ENCODE measurements around the gene TMEM59L.

The TMEM59L gene

GRCh38 chr19:18663940-18664530 is 51.4 kb downstream of the TMEM59L start:
- no peaks in the 10 kb centered on the region for H3K4me1 ChIP-seq (ENCODE audit: control insufficient read depth, insufficient read depth, low read length)
- CTCF ChIA-PET, result no interaction called here
- POLR2A ChIA-PET, result no interaction called here

DNA sequence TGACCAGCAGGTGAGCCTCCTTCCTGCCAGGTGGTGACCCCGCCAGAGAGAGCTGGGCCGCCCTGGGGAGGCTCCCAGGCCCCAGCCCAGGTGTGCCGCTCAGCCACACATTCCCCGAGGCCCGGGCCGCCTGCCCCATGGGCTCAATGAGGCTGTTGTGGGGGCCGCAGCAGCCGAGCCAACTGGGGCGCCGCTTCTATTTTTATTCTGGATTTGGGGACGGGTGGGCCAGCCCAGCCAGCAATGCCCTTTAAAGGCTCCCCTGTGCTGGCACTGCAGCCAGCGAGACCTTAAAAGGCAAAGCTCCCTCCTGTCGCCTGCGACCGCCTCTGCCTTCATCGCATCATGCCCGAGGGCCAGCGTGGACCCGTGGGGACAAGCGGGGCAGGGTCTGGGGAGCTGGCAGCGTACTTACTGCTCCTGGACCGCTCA is 53.1 kb downstream of the TMEM59L start:
- H3K4me1 ChIP-seq (ENCODE audit: control insufficient read depth, insufficient read depth, low read length), result no peaks in the 10 kb centered on the region
- H3K36me3 ChIP-seq (ENCODE audit: control insufficient read depth in 2 of 2, insufficient read depth in 1 of 2, low read length in 2 of 2), result peaks cover 0 to 25% of the 10 kb centered on the region in 2 experiments; a peak in 2 of 3 replicates
- ChIA-PET CTCF (interaction anchor here (0.6 kb wide), 1 partner anchor 14 kb away, joined by 3 read pairs; no protein-coding TSS in a partner anchor), POLR2A (no interaction called here)
- no peak overlapping the region for H3K4me3 ChIP-seq (ENCODE audit: low read depth, low read length)
- H3K9me3 ChIP-seq (ENCODE audit: control insufficient read depth, insufficient read depth, low read depth, low read length), result no peaks in the 10 kb centered on the region
- no peak for TF ChIP-seq ZFP69B (tag by site-specific recombination; IDR thresholded peaks at IDR 0.05)
- no peak for TF ChIP-seq PATZ1 (tag by site-specific recombination; IDR thresholded peaks at IDR 0.05)
- no peak for TF ChIP-seq ZNF48 (tag by site-specific recombination; IDR thresholded peaks at IDR 0.05)
- no peak for TF ChIP-seq SP3 (tag by site-specific recombination; IDR thresholded peaks at IDR 0.05)
- no peak for TF ChIP-seq ZNF571 (tag by site-specific recombination; IDR thresholded peaks at IDR 0.05)
- no peak for TF ChIP-seq SCRT1 (tag by site-specific recombination; IDR thresholded peaks at IDR 0.05; ENCODE audit: borderline replicate concordance)
- TF ChIP-seq ZNF157 (tag by site-specific recombination; IDR thresholded peaks at IDR 0.05), result no peak
- TF ChIP-seq ZSCAN30 (tag by site-specific recombination; IDR thresholded peaks at IDR 0.05), result no peak
- no peak for TF ChIP-seq ZFP41 (tag by site-specific recombination; IDR thresholded peaks at IDR 0.05; ENCODE audit: borderline replicate concordance)
- TF ChIP-seq ZNF626 (tag by site-specific recombination; IDR thresholded peaks at IDR 0.05), result no peak
- TF ChIP-seq, protein P1, sequence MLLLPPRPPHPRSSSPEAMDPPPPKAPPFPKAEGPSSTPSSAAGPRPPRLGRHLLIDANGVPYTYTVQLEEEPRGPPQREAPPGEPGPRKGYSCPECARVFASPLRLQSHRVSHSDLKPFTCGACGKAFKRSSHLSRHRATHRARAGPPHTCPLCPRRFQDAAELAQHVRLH (tag by site-specific recombination; IDR thresholded peaks at IDR 0.05), result no peak
- no peak overlapping the region for H3K27ac ChIP-seq (ENCODE audit: extremely low read depth, low read depth, low read length)

More at GRCh38 chr19:18663940-18664530, 51.4 kb downstream of the TMEM59L start:
- H3K27ac ChIP-seq (ENCODE audit: extremely low read depth, low read depth, low read length), result no peak overlapping the region
- no peak overlapping the region for H3K4me3 ChIP-seq (ENCODE audit: low read depth, low read length)
- peaks cover 0 to 17% of the 10 kb centered on the region in 2 experiments; a peak in 2 of 3 replicates for H3K36me3 ChIP-seq (ENCODE audit: control insufficient read depth in 2 of 2, insufficient read depth in 1 of 2, low read length in 2 of 2)
- TF ChIP-seq ZNF174 (tag by site-specific recombination; IDR thresholded peaks at IDR 0.05) (no peak), ZNF560 (tag by site-specific recombination; IDR thresholded peaks at IDR 0.05; ENCODE audit: borderline replicate concordance) (no peak), ZNF529 (tag by site-specific recombination; IDR thresholded peaks at IDR 0.05; ENCODE audit: insufficient replicate concordance) (no peak), REPIN1 (tag by site-specific recombination; IDR thresholded peaks at IDR 0.05; ENCODE audit: low read depth) (no peak), ZNF112 (tag by site-specific recombination; IDR thresholded peaks at IDR 0.05) (no peak), ZNF341 (tag by site-specific recombination; IDR thresholded peaks at IDR 0.05; ENCODE audit: low read depth) (no peak), ZNF549 (tag by site-specific recombination; IDR thresholded peaks at IDR 0.05) (no peak), ZNF488 (tag by site-specific recombination; IDR thresholded peaks at IDR 0.05) (no peak), GFI1B (tag by site-specific recombination; IDR thresholded peaks at IDR 0.05) (no peak), KLF9 (tag by site-specific recombination; IDR thresholded peaks at IDR 0.05; ENCODE audit: low read depth) (no peak), ZBTB10 (tag by site-specific recombination; IDR thresholded peaks at IDR 0.05) (no peak), ZNF768 (tag by site-specific recombination; IDR thresholded peaks at IDR 0.05) (no peak)
- TF ChIP-seq, protein P2, sequence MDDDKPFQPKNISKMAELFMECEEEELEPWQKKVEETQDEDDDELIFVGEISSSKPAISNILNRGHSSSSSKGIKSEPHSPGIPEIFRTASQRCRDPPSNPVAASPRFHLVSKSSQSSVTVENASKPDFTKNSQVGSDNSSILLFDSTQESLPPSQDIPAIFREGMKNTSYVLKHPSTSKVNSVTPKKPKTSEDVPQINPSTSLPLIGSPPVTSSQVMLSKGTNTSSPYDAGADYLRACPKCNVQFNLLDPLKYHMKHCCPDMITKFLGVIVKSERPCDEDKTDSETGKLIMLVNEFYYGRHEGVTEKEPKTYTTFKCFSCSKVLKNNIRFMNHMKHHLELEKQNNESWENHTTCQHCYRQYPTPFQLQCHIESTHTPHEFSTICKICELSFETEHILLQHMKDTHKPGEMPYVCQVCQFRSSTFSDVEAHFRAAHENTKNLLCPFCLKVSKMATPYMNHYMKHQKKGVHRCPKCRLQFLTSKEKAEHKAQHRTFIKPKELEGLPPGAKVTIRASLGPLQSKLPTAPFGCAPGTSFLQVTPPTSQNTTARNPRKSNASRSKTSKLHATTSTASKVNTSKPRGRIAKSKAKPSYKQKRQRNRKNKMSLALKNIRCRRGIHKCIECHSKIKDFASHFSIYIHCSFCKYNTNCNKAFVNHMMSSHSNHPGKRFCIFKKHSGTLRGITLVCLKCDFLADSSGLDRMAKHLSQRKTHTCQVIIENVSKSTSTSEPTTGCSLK (tag by site-specific recombination; IDR thresholded peaks at IDR 0.05), result no peak
- TF ChIP-seq, protein P3, sequence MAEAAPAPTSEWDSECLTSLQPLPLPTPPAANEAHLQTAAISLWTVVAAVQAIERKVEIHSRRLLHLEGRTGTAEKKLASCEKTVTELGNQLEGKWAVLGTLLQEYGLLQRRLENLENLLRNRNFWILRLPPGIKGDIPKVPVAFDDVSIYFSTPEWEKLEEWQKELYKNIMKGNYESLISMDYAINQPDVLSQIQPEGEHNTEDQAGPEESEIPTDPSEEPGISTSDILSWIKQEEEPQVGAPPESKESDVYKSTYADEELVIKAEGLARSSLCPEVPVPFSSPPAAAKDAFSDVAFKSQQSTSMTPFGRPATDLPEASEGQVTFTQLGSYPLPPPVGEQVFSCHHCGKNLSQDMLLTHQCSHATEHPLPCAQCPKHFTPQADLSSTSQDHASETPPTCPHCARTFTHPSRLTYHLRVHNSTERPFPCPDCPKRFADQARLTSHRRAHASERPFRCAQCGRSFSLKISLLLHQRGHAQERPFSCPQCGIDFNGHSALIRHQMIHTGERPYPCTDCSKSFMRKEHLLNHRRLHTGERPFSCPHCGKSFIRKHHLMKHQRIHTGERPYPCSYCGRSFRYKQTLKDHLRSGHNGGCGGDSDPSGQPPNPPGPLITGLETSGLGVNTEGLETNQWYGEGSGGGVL (tag by site-specific recombination; IDR thresholded peaks at IDR 0.05), result no peak
- no peaks in the 10 kb centered on the region for H3K9me3 ChIP-seq (ENCODE audit: control insufficient read depth, insufficient read depth, low read depth, low read length)
